Colon (tissue), 2 donors: ENCODE results near the gene BCOR.

Source experiments
- FAIRE-seq: peaks from 2 replicates; lab custom pipeline; 2012; peaks lifted over from hg19 to GRCh38; lab: Jason Lieb, UNC
- donor health status: control.
- donor health status: control.

BCOR gene

DNA sequence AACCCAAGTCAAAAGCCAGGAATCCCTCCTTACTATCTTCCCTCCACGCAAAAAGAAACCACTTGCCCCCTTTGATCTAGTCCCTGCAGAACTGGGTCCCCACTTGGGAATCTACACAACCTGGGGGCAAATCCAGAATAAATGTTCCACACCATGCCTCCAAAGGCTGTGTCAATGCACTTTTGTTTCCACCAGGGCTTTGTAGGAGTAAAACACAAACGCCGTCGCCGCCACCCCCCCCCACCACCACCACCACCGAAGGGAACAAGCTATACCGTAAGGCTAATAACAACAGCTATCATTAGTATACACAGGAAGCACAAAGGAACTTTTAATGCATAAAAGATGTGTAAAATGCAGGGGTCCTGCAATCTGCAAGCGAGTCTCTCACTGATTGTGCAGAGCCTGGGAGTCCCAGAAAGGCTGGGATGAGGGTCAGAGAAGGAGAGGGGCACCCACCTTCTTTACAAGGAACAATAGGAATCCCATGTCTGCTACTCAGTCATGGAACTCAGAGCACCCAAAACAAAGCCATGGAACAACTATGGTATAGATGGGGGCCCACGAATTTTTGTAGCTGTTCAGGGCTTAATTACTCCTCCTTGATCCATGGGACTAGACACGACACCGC, 13.2 kb downstream of the BCOR start:
- no peak for FAIRE-seq

DNA sequence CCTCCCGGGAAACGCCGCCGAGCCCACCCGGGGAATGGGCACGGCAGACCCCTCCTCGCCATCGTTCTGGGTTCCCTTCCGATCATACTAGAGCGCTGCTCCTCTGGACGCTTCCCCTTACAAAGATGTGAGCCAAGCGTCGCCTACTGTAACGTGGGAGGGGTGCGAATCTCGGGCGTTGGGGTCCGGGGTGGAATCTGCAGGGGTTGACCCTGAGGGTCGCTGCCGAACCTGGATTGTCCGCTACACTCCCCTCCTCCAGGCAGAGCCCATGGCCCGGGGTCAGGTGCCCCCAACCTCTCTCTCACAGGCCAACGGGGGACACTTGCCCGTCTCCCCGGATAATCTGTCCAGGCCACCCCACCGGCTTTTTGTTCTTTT, 13.8 kb downstream of the BCOR start:
- no peak for FAIRE-seq

DNA sequence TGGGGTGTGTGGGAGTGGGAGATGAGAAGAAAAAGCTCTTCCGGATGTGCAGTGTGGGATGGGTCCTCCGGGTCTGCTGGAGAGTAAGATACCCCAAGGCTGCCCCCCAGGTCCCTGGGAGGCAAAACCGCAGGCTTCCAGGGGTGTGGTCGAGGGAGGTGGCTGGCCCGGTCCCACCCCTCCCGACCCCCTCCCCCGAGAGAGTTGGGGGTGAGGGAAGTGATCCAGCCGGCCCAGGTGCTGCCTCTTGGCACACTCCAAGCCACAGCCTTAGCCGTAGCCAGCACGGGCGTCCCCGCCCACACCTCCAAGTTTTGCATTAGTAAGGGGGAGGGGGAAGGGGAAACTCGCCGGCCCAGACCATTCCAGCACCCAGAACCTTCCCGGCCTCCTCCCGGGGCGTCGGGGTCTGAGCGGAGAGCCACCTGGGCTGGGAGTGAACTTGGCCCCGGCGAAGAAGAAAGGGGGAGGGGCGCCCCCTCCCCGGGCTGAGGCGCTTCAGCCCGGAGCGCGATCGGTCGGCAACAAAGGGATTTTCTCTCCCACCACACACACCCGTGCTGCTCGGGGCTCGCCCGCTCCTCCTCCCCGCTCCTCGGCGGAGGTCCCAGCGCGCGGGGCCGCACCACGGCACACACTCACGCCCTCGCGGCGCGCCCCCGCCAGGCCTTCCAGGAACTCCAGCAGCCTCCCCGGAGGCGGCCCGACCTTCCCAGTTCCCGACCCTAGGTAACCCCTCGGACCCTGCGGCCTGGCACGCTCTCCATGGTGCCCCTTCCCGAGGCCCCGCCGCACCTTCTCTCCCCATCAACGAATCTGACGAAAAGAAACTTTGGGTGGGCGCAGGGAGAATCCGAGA, 14.4 kb downstream of the BCOR start:
- no peak for FAIRE-seq

DNA sequence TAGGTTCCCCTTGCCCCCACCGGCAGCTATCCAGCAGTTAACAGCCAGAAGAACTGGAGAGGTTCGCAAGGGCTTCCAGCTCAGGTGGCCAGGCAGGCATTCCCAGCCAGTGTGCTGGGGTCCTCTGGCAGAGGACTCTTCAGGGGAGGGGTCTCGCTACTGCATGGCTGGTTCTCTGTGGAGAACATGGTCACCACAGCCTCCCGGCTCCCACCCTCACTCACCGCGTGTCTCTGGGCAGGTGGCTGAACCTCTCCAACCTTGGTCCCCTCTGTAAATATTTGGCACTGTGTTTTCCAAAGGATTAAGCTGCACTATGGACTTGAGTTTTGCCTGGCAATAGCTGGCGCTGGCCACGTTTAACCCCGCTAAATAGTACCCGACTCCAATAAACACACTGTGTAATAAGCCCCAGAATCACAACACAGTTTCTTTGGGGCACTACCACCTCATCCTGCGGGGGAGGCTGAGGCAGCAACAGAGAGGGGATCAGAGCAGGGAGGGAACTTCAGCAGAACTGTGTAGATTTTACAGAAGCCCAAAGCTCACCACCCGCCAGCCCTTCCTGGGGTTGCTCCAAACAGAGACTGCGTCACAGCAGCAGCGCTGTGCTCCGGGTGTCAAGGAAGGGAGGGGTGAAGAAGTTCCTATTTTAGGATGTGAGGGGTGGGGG, 15.2 kb downstream of the BCOR start:
- FAIRE-seq: no peak

DNA sequence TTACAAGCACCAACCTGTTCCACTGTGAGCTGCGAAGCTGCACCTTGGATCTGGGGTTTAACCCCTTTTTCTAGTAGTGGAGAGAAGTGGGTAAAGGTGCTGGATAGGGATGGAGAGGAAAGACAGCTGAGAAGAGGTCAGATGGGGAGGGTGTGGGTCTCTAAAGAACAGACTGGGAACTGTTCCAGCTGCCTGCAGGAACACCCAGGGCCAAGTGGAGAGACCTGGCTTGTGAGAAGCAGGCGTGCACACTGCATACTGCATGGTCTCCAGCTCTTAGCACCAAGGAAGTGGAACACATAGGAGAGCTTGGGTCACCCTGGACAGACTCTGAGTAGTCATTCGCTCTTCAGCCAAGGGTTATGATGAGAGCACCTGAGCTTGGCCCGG, 16.1 kb downstream of the BCOR start:
- FAIRE-seq: no peak

DNA sequence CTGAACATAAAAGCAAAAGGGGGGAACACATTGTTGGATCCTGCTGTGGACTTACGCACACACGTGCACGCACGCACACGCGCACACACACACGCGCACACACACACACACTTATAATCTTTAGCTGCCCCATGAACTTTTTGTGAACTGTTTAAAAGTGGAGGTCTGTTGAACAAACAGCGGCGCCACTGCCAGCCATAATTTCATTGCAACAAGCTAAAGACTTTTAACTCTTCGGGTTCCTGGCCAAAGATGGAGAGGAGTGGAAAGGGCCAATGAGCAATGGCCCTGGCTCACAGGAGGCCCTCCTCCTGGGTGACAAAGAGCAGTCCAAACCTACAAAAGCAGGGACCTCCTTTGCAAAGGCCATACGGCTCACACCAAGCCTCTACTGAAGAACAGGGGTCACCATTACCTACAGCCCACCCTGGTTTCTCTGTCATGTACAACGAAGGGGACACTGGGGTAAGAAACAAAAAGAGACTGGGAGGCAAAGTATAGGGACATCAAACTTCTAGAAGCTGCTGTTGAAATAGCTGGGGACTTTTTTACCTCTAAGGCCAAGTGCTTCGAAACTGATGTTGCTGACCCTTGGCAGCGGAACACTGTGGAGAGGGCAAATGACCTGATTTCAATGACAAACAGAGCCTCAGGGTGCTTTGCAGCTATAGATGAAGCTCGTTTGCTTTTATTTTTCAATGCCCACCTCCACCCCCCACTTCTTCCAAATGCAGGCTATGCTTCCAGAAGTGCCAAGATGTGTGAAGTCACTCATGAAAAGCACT, 16.7 kb downstream of the BCOR start:
- no peak for FAIRE-seq

DNA sequence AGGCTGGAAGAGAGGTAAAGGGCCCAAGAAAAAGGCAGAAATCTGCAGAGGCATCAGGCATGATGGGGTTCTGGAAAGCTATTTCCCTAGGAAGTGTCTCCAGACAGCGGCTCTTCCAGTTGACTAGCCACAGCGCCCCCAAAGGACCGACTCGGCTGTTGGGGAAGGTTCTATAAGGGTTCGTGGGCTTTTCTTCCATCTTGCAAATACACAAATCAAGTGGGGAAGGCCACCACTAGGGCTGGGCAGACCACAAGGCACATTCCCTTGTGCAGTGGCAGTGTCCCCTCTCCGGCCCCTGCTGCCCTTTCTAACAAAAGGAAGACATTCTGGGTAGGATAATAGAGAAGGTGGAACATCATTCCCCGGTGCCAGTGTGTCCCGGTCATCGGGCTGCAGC, 18.2 kb downstream of the BCOR start:
- no peak for FAIRE-seq

DNA sequence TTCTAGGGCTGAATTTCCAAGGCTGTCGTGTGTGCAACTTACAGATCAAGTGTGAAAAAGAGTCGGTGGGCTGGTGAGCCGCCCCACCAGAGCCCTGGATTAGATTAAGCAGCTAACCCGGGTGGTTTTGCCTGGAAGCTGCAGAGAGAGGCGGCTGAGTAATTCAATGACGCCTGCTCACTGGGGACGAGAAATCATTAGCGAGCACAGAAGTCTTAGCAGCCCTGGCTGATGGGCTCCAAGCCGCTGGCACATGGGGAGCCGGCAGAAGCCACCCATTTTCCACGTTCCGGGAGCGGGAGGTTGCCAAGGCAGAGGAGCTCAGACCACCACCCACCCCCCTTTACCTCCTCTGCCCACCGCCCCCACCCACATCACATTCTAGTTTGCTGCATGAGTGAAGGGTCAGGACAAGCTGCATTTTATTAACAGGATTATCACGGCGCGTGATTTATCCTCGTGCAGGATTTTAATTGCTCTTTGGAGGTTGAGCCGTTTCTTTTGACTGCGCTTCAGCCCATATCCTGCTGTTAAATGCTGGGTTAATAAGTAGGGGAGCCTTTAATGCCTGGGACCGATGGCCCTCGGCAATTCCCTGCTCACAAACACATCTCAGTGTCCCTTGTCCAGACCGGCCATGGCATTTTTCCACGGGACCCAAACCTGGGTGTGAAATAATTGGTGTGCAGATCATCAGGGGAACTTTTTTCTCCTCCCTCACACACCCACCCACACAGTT, 19.1 kb downstream of the BCOR start:
- FAIRE-seq: no peak

DNA sequence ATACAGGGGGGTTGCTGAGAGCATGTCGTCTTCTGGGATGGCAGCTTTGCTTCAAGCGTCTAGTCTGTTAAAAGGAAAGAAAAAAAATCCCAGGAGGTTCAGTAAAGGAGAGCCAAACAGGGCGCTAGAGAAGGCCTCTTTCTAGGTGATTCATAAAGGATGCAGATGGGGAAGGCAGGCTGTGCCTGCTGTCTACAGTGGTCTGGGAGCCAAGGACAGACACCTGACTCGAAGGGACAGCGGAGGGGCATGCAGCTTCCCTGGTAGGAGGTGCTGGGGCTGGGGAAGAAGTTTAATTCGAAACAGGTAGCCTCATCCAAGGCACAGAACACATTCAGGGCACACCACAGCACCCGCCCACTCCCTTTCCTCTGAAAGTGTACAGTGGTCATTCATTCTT, 19.9 kb downstream of the BCOR start:
- no peak for FAIRE-seq

DNA sequence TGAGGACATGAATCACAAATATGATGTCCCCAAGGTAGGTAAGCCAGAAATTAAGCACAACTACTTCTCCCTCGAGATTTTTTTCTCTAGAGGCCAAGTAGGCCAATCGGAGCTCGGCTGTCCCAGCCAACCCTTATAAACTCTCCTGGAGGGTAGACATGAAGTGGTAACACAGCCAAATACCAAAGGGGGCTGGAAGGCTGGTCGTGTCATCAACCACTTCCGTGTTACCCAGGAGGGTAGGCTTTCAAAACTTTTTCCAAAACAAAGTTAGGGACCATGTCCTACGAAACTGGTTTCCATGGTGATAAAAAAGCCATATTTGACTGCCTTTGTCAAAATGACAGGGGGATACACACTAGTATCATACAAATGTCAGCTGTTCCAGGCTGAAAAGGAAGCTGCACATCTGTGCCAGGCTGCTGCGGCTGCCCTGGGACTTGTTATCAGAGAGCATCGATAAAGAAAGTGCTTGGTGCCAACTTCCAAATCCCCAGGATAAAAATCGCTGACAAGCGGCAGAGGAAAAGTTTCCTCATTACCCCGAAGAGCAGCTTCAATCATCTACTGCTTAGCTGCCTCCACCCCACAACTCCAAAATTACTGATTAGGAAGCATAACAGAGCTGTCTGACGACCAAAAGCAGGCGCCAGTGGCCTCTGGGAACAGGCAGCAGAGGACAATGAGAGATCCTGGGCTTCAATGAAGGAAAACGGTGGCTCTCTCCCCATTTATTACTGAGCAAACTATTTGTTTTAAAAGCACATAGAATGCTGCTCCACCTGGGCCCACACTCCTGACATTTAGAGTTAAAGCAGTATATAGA, 20.8 kb downstream of the BCOR start:
- FAIRE-seq: no peak

DNA sequence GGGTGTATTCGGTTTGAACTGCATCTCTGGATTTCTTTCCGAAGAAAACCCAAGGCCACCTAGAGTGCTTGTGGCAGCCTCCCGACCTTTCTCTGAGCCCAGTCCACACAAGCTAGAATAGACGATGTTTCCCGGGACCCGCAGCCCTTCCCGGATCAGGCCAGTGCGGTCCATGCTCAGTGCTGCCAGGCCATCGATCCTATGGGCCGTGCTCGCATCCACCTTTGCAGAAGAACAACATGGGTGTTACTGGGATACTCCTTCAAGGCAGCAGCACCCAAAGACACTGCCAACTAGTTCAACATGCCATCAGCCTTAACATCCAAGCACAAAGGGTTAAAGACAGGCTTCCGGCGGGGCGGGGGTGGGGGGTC, 22.8 kb downstream of the BCOR start:
- no peak for FAIRE-seq

DNA sequence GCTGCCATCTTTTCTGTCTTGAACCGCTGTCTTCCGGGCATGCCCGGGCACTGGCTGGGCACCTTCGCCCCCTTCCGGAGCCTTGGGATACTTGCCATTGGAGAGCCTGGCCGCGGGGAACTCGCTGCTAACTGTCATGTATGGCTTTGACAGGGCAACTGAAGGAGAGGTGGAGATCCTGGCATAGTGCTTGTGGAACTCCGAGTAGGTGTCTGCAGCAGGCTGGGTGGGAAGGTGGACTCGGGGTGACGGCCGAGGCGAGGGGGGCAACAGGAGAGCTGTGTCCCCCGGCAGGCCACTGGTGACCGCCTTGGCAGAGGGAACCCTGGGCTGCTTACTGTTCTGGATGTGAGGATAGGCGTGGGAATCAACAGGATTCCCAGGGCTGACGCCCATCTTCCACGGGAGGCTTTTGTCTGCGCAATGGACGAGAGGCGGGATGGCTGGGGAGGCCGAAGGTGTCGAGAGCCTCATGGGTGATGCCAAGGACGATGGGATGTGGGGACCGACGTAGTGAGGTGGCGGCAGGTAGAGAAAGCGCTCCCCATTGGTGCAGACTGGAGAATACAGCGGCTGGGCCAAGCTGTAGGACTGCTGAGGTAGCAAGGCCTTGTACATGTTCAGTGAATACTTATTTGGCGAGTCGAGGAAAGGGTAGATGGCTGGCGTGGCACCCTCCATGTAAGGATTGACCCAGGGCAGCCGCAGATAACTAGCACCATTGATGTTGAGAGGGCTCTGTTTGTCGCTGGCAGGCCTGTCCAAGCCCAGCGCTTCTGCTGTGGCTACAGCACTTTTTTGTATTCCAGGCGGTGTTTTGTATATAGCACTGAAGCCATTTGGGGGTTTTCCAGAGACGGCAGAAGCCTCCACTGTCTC, 23.4 kb downstream of the BCOR start:
- no peak for FAIRE-seq

DNA sequence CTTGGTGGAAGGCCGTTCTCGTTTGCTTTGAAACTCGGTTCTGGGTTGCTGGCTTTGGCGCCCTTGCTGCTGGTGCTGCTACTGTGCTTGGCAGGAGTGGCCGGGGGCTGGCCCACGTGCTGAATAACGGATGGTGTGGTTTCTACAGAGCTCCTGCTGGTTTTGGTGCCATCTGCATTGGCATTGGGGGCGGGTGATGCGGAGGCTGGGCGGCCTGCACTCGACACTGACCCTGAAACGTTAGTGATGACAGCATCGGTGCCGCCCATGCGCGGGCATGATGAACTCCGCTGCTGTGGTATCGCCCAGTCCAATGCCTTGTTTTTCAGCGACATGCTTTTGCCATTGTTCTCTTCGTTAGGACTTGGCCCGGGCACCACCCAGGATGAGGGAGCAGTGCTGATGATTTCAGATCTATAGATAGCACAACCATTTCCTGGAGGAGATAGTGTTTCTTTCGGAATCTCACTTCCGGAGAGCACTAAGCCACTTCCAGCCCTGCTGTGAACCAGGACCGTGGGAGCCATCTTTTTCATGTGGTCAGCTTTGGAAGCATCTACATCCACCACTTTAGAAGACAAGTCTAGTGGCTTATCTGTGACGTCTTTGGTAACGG, 24.2 kb downstream of the BCOR start:
- no peak for FAIRE-seq

DNA sequence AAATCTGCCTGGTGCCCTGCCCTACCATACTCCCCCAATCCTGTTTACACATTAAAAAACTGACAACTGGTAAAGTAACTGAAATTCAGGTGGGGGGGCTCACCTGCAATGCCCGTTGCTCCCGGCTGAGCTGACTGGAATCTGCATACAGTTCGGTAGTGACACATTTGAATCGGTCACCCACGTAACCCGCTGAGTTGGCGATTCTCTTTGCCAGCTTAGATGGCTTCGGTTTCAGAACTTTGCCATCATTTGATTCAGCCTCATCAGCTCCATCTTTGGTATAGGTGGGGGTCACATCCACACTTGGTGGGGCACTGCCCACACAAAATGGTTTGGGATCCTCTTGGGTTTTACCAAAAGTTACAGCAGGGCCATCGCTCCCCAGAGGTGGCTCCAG, 25.5 kb downstream of the BCOR start:
- no peak for FAIRE-seq

DNA sequence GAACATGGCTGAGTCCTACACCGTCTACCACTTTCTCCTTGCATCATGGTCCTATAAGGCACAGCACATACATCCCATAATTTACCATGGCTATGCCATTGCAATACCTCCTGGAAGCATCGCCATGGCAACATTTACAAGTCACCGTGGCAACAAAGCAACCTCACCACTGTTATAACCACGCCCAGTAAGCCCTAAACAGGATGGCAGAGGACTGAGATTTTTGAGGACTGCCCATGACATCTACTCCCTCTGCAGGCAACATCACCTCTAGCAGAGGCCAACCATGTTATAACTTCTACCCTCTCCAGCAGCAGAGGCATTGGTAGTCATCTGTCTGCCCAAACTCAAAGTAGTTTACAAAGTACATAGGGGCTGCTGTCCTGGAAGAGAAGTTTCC, 29.7 kb downstream of the BCOR start:
- no peak for FAIRE-seq

DNA sequence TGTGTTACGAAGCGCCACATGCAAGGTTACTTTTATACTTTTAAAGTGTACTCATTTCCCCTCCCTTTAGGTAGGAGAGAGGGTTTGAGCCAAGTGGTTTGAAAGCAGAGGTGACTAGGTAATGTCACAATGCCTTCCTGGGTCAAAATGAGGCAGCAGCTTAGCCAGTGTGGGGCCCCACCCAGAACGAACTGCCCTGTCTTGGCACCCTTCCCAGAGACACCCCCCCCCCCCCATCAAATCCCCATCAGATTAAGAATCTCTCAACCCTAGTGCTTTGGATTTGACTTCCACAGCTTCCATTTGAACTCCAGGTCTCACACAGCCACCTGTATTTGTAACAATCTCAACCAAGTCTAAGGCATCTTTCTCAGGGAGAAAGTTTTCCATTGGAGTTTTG, 31.1 kb downstream of the BCOR start:
- no peak for FAIRE-seq

DNA sequence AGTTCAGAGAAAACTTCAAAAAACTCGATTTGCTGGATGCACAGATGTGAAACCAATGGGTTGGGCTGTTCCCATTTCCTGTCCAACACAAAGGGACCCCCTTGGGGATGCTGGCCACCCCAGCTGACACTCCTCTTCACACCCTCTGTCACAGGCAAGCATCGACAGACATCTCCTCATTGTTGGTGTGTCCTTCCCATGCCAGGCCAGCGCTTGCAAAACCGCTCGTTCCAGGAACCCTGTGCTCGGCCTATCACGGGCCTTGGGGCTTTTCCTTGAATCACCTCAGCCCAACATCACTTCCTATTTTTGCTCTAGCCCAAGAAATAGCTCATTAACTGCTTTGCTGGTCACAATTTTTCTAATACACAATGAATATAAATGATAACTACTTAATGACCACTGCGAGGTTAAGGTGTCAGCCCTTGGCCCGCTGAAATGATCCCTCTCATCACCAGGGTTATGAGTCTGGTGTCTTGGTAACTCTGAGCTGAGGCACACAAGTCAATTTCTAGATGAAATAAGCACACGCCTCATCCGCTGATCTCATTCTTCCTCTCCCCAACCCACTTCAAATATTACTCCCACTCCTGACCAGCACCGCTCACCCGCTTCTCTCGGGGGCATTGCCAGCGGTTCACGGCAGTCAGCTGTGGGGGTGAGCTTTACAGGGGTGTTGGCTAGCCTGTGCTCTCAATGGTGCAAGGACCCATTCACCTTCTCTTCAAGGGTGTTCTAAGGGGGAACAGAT, 32.3 kb downstream of the BCOR start:
- FAIRE-seq: no peak

DNA sequence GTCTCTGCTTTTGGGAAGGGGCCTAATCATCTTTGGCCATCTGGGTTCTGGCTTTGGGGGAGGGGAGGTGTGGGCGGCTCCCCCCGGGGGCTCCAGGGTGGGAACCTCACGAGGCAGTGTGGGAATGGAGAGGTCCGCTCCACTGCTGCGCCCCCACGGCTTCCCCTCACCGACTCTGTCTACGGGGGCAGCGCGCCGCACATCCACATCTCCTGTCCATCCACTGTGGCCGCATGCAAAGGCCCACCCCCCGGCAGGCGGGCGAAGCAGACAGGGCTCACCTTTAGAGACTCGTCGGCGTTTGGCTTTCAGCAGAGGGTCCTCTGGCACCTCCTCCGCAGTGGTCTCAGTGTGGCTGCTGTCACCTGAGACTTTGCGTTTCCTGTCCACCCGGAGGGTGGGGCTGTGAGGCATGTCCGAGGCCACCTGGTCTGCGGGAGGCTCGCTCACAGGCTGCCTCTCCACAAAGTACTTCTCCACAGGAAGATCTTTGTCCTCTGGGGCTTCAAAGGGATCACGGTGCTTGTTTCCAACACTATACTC, 33.6 kb downstream of the BCOR start:
- FAIRE-seq: no peak

DNA sequence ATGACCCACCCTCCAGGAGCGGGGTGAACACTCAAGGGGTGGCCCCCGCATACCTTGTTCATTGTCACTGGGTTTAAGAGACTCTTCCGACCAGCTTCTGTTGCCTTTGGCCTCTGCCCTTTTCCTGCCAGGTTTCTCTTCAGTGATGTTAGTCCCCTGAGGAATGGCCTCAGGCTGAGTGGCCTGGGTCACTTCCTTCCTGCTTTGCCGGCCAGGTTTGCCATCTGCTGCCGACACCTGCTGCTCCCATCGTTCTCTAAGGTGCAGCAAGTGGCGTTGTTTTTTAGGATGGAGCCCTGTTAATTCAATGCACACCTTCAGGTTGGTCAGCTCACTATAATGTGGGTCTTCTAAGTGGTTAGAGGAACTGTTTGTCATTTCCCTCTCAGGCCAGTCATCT, 34.2 kb downstream of the BCOR start:
- FAIRE-seq: no peak
